GM18498 (cell line): ENCODE results near the gene TMEM165.

ENCODE experiments used
- ATAC-seq: cut with Tn5 transposase; IDR thresholded peaks from one replicate; pipeline ENCODE4 v1.9.1; 2021; ENCODE audit warnings: mild to moderate bottlenecking, moderate library complexity; ENCODE audit not compliant: unreplicated experiment

TMEM165 gene

GRCh38 chr4:55447831-55448230 is 52.1 kb downstream of the TMEM165 start:
- no peak for ATAC-seq

- ATAC-seq: no peak
Measured at GRCh38 chr4:55450566-55450965, 54.8 kb downstream of the TMEM165 start.

GRCh38 chr4:55458164-55458563 is 62.4 kb downstream of the TMEM165 start:
- ATAC-seq: no peak

DNA sequence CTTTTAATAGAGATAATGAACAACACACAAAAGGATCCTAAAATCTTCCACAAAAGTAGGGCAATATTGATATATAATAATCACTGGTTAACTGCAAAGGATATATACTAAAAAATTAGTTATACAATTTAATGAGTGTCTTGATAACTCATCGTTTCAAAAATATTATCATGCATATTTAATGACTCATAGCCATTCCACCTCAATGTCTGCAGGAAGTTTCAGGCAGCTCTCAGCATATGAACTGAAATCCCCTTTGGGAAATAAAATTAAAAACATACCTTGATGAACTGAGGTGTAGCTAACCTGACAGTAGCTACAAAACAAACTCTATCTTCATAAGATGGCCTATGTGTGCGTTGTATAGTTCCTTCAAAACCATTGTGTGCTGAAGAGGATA is 62.9 kb downstream of the TMEM165 start:
- no peak for ATAC-seq

DNA sequence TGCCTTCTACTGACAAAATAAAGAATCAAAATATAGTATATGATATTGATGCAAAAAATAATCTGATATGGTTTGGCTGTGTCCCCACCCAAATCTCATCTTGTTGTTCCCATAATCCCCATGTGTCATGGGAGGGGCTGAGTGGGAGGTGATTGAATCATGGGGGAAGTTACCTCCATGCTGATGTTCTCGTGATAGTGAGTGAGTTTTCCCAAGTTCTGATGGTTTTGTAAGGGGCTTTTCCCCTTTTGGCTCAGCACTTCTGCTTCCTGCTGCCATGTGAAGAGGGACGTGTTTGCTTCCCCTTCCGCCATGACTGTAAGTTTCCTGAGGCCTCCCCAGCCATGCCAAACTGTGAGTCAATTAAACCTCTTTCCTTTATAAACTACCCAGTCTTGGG is 70.2 kb downstream of the TMEM165 start:
- no peak for ATAC-seq

DNA sequence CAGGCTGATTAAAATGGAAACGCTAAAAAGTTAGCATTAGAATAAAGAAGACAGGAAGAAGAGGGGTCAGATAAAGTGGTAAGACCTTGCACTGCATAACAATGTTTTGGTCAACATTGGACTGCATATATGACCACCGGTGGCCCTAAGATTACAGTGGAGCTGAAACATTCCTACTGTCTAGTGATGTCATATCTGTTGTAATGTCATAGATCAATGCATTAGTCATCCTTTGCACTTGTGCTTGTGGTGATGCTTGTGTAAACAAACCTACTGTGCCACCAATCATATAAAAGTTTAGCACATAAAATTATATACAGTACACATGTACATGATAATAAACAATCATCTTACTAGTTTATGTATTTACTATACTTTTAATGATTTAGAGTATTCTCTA is 73.0 kb downstream of the TMEM165 start:
- ATAC-seq: no peak

DNA sequence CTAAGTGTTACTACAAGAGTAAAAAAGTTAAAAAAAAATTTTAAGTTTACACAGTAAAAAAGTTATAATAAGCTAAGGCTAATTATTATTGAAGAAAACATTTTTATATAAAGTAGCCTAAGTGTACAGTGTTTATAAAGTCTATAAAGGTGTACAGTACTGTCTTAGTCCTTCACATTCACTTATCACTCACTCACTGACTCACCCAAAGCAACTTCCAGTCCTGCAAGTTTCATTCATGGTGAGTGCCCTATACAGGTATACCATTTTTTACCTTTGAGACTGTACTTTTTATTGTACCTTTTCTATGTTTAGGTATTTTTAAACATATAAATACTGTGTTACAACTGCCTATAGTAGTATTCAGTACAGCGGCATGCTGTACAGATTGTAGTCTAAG is 74.2 kb downstream of the TMEM165 start:
- ATAC-seq: no peak
